SK-N-SH (cell line): ENCODE data around the gene PTDSS2. TPM values are rescaled to one million over a fixed set of nuclear protein-coding genes. Genes with fewer than 3 reads are reported as not detected.

Experiments
- CTCF ChIA-PET: fragments of 300-600, 350-600 bp; formaldehyde crosslinking; extraction: SDS; loops from one replicate; lab custom pipeline; 2021; lab: Yijun Ruan, JAX
- POLR2A ChIA-PET: fragments of 350-600 bp; sonication (Branson Sonifier 250); formaldehyde crosslinking; extraction: SDS; loops from one replicate; lab custom pipeline; 2020; ENCODE audit warnings: antibody characterized with exemption, inconsistent platforms; lab: Yijun Ruan, JAX
- DNase-seq: peaks from one replicate; pipeline ENCODE4 v3.0.0; 2012
- H2AFZ ChIP-seq: fragments of 200-600 bp; sonication (generic); 2 replicates; pipeline ENCODE4 v1.8.1; 2016; ENCODE audit warnings: antibody characterized with exemption, mild to moderate bottlenecking, low read depth
- H3F3A ChIP-seq: fragments of 200-600 bp; sonication (generic); replicated peaks from 2 replicates; pipeline ENCODE3; 2016; ENCODE audit warnings: antibody characterized with exemption, mild to moderate bottlenecking; ENCODE audit not compliant: insufficient read depth
- H3K27ac ChIP-seq, 2 experiments: fragments of 200-500 bp in 1 of 2; fragments of 200-600 bp in 1 of 2; sonication (Bioruptor generic) in 1 of 2; sonication (generic), shearing (Covaris generic) in 1 of 2; 2 replicates each; pipeline versions ENCODE4 v1.5.1 to v1.6.1; 2014 to 2016; ENCODE audit warnings: low read depth in 2 of 2, inconsistent platforms in 1 of 2, low read length in 1 of 2, mild to moderate bottlenecking in 1 of 2, mixed read lengths in 1 of 2
- H3K27me3 ChIP-seq: fragments of 200-600 bp; sonication (generic), shearing (Covaris generic); 2 replicates; pipeline ENCODE4 v1.6.1; 2016; ENCODE audit warnings: mixed run types; ENCODE audit not compliant: insufficient read depth
- H3K36me3 ChIP-seq, 2 experiments: fragments of 200-500 bp in 1 of 2; fragments of 200-600 bp in 1 of 2; sonication (Bioruptor generic) in 1 of 2; sonication (generic) in 1 of 2; replicated peaks in 1 of 2; 2 replicates each; pipeline versions ENCODE3 to v1.5.1; 2014 to 2016; ENCODE audit warnings: low read length in 1 of 2, mild to moderate bottlenecking in 1 of 2; ENCODE audit not compliant: insufficient read depth in 2 of 2, control insufficient read depth in 1 of 2
- H3K4me1 ChIP-seq, 2 experiments: fragments of 200-500 bp in 1 of 2; fragments of 200-600 bp in 1 of 2; sonication (Bioruptor generic) in 1 of 2; sonication (generic), shearing (Covaris generic) in 1 of 2; 2 replicates each; pipeline versions ENCODE4 v1.5.1 to v1.6.1; 2014 to 2016; ENCODE audit warnings: low read depth in 1 of 2, low read length in 1 of 2, mixed run types in 1 of 2; ENCODE audit not compliant: insufficient read depth in 2 of 2, control insufficient read depth in 1 of 2
- H3K4me2 ChIP-seq: fragments of 200-600 bp; sonication (generic), shearing (Covaris generic); 2 replicates; pipeline ENCODE4 v1.6.1; 2017; ENCODE audit warnings: mixed run types
- H3K4me3 ChIP-seq, 2 experiments: fragments of 200-500 bp in 1 of 2; fragments of 200-600 bp in 1 of 2; sonication (Bioruptor generic) in 1 of 2; sonication (generic), shearing (Covaris generic) in 1 of 2; 2 replicates each; pipeline versions ENCODE4 v1.5.1 to v1.8.1; 2014 to 2016; ENCODE audit warnings: low read depth in 2 of 2, inconsistent platforms in 1 of 2, low read length in 1 of 2, mild to moderate bottlenecking in 1 of 2, mixed read lengths in 1 of 2, moderate library complexity in 1 of 2
- H3K79me2 ChIP-seq: fragments of 200-600 bp; sonication (generic); 2 replicates; pipeline ENCODE4 v1.8.1; 2017; ENCODE audit warnings: mild to moderate bottlenecking; ENCODE audit not compliant: insufficient read depth
- H3K9ac ChIP-seq: fragments of 200-600 bp; sonication (generic); 2 replicates; pipeline ENCODE4 v1.6.1; 2017; ENCODE audit warnings: mixed run types
- H3K9me2 ChIP-seq: fragments of 200-600 bp; sonication (generic); 2 replicates; pipeline ENCODE4 v1.6.1; 2017; ENCODE audit warnings: mixed run types
- H3K9me3 ChIP-seq: fragments of 200-600 bp; sonication (generic); 2 replicates; pipeline ENCODE4 v1.6.1; 2017; ENCODE audit warnings: mixed run types, mild to moderate bottlenecking, moderate library complexity
- H4K20me1 ChIP-seq: fragments of 200-600 bp; sonication (generic); 2 replicates; pipeline ENCODE4 v1.6.1; 2017; ENCODE audit warnings: mild to moderate bottlenecking, mixed run types; ENCODE audit not compliant: insufficient read depth
- CHD2 ChIP-seq: fragments of 150-350 bp; IDR thresholded peaks from 2 replicates; pipeline ENCODE4 v1.6.1; 2018; ENCODE audit warnings: low read length; ENCODE audit not compliant: partially characterized antibody
- CTCF ChIP-seq: fragments of 200-600 bp; sonication (generic); IDR thresholded peaks from 2 replicates; pipeline ENCODE4 v1.6.1; 2017; ENCODE audit warnings: antibody characterized with exemption, mild to moderate bottlenecking, moderate library complexity
- ELF1 ChIP-seq: IDR thresholded peaks from 2 replicates; pipeline ENCODE4 v1.4.0; 2012
- EP300 ChIP-seq, 2 experiments: IDR thresholded peaks; 2 replicates each; pipeline versions ENCODE4 v1.4.0 to v1.6.1; 2012; ENCODE audit warnings: borderline replicate concordance in 1 of 2, low read depth in 1 of 2, low read length in 1 of 2
- FOXJ3 ChIP-seq: sonication (generic); formaldehyde crosslinking; IDR thresholded peaks from 2 replicates; pipeline ENCODE4 v1.5.1; 2020; ENCODE audit warnings: mild to moderate bottlenecking, missing genetic modification reagents
- FOXM1 ChIP-seq: IDR thresholded peaks from 2 replicates; pipeline ENCODE4 v1.4.0; 2012; ENCODE audit warnings: low read depth, mild to moderate bottlenecking
- GABPA ChIP-seq: IDR thresholded peaks from 2 replicates; pipeline ENCODE4 v1.4.0; 2012; ENCODE audit warnings: low read depth, mild to moderate bottlenecking
- MEF2A ChIP-seq: IDR thresholded peaks from 2 replicates; pipeline ENCODE4 v1.4.0; 2012; ENCODE audit warnings: low read depth, borderline replicate concordance
- MXI1 ChIP-seq: IDR thresholded peaks from 2 replicates; pipeline ENCODE4 v1.6.1; 2012; ENCODE audit warnings: mild to moderate bottlenecking, low read depth, low read length, improper control_type of control experiment
- NFIC ChIP-seq: IDR thresholded peaks from 2 replicates; pipeline ENCODE4 v1.4.0; 2012; ENCODE audit warnings: borderline replicate concordance
- NRF1 ChIP-seq: IDR thresholded peaks from 2 replicates; pipeline ENCODE4 v1.6.1; 2012; ENCODE audit warnings: low read depth, mild to moderate bottlenecking, low read length
- PBX3 ChIP-seq: IDR thresholded peaks from 2 replicates; pipeline ENCODE4; 2012
- POLR2AphosphoS5 ChIP-seq: IDR thresholded peaks from 2 replicates; pipeline ENCODE4 v1.6.1; 2012; ENCODE audit warnings: low read depth, low read length
- RAD21 ChIP-seq: IDR thresholded peaks from 2 replicates; pipeline ENCODE4 v1.6.1; 2012; ENCODE audit warnings: mild to moderate bottlenecking, low read length
- REST ChIP-seq: IDR thresholded peaks from 2 replicates; pipeline ENCODE4 v1.6.1; 2012; ENCODE audit warnings: mild to moderate bottlenecking, low read depth, low read length, moderate library complexity
- RXRA ChIP-seq: IDR thresholded peaks from 2 replicates; pipeline ENCODE4 v1.4.0; 2012; ENCODE audit warnings: low read depth, mild to moderate bottlenecking, borderline replicate concordance
- SIN3A ChIP-seq: IDR thresholded peaks from 2 replicates; pipeline ENCODE4 v1.6.1; 2012; ENCODE audit warnings: low read depth, mild to moderate bottlenecking, low read length, moderate library complexity, borderline replicate concordance
- TAF1 ChIP-seq: IDR thresholded peaks from 2 replicates; pipeline ENCODE4 v1.6.1; 2012; ENCODE audit warnings: low read depth, mild to moderate bottlenecking, low read length, moderate library complexity, borderline replicate concordance
- TCF12 ChIP-seq: IDR thresholded peaks from 2 replicates; pipeline ENCODE4 v1.4.0; 2012
- TEAD4 ChIP-seq: IDR thresholded peaks from 2 replicates; pipeline ENCODE4 v1.4.0; 2012; ENCODE audit warnings: mild to moderate bottlenecking, borderline replicate concordance; ENCODE audit not compliant: insufficient read depth
- YY1 ChIP-seq: IDR thresholded peaks from 2 replicates; pipeline ENCODE4 v1.4.0; 2012; ENCODE audit warnings: low read depth, mild to moderate bottlenecking
- WGBS: methylation state at CpG from one replicate; pipeline ENCODE4 v1.1.6; 2017; ENCODE audit warnings: low lambda C conversion rate; 5-methylcytosine and 5-hydroxymethylcytosine counted together
- polyA plus RNA-seq, 3 experiments: library from polyadenylated mRNA; depleted of rRNA; stranded (reverse); fragments of >200 nt; gene quantifications; 2 replicates each; pipeline ENCODE4 v1.2.3, GENCODE V29; 2012
- TF ChIP-seq, protein P1 (sequence below): IDR thresholded peaks from 2 replicates; pipeline ENCODE4 v1.4.0; 2012; ENCODE audit warnings: low read depth

The PTDSS2 gene
- polyA plus RNA-seq, 1 of the 3 experiments (the other 2 are of a cell fraction) = 28.6 TPM

DNA sequence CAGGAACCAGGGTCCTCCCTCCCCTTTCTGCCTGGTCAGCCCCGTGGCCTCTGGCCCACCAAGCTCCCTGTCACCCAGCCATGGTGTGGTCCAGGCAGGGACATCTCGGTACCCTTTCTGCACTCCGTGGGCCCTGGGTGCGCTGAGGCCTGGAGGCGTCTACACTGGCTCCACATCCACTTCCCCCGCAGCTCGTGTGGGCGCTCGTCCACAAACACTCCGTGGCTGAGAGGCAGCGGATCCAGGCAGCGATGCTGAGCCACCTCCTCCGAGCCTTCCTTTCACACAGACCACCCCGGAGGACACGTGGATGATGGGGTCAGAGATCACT, 40.8 kb downstream of the PTDSS2 start:
- Histone ChIP-seq H2AFZ (no peak overlapping the region), H3K9me3 (no peaks in the 10 kb centered on the region), H3K27me3 (no peaks in the 10 kb centered on the region), H3K4me1 (no peaks in the 10 kb centered on the region), H3K9me2 (no peaks in the 10 kb centered on the region), H3K4me2 (no peak overlapping the region), H3F3A (peaks cover 3% of the 10 kb centered on the region), H3K9ac (no peak overlapping the region), H4K20me1 (no peaks in the 10 kb centered on the region), H3K36me3 (peaks cover 0 to 39% of the 10 kb centered on the region in 2 experiments), H3K4me3 (no peak overlapping the region), H3K79me2 (peaks cover under 1% of the 10 kb centered on the region; the same call in 1 of the 2 replicates), H3K27ac (no peak overlapping the region)
- WGBS = 93% methylated on average over 3 of the region's 15 CpGs
- CTCF ChIA-PET = no interaction called here
- no peak for TF ChIP-seq POLR2AphosphoS5
- no peak for TF ChIP-seq PBX3
- no peak for TF ChIP-seq CHD2
- no peak for TF ChIP-seq TAF1
- no peak for TF ChIP-seq YY1
- TF ChIP-seq NRF1 = no peak
- TF ChIP-seq SIN3A = no peak
- DNase-seq = no peak
- POLR2A ChIA-PET = interaction anchor here (1.1 kb wide), 1 partner anchor 11 kb away, joined by 3 read pairs; no protein-coding TSS in a partner anchor

DNA sequence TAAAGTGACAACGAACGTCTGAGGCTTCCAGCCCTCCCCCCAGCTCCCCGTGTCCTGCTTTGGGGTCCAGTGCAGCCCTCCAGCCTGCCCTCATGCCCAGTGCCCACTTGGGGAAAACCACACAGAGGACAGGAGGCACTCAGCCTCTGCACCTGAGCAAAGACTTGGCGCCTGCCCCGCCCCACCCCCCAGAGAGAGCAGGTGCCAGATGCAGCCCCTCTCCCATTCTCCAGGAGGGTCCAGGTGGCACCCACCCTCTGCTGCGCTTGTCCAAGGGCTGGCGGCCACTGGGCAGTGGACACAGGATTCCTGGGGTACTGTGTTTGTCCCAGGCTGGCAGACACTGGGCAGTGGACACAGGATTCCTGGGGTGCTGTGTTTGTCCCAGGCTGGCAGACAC, 41.3 kb downstream of the PTDSS2 start:
- no peaks in the 10 kb centered on the region for H3K4me1 ChIP-seq
- H3K36me3 ChIP-seq = peaks cover under 1 to 39% of the 10 kb centered on the region in 2 experiments
- DNase-seq = no peak
- peaks cover 5% of the 10 kb centered on the region for H3F3A ChIP-seq
- 100% methylated on average over 2 of the region's 7 CpGs for WGBS
- H4K20me1 ChIP-seq = no peaks in the 10 kb centered on the region
- POLR2A ChIA-PET = no interaction called here
- H3K4me3 ChIP-seq = no peak overlapping the region
- no peaks in the 10 kb centered on the region for H3K9me3 ChIP-seq
- peaks cover 3% of the 10 kb centered on the region; the same call in 1 of the 2 replicates for H3K79me2 ChIP-seq
- no peaks in the 10 kb centered on the region for H3K9me2 ChIP-seq
- H3K27ac ChIP-seq = no peak overlapping the region
- no peak for TF ChIP-seq RXRA
- no peak for TF ChIP-seq REST
- TF ChIP-seq RAD21 = no peak
- no peak for TF ChIP-seq GABPA
- TF ChIP-seq CHD2 = no peak
- TF ChIP-seq, protein P1, sequence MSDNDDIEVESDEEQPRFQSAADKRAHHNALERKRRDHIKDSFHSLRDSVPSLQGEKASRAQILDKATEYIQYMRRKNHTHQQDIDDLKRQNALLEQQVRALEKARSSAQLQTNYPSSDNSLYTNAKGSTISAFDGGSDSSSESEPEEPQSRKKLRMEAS = no peak
- no peak for TF ChIP-seq FOXM1
- no peak for TF ChIP-seq TCF12
- no peak for TF ChIP-seq PBX3
- TF ChIP-seq MXI1 = no peak
- TF ChIP-seq ELF1 = no peak
- no peak for TF ChIP-seq EP300 (IDR thresholded peaks at IDR 0.05; ENCODE audit: borderline replicate concordance in 1 of 2, low read depth in 1 of 2, low read length in 1 of 2)
- TF ChIP-seq TEAD4 = no peak
- TF ChIP-seq MEF2A = no peak
- no peak for TF ChIP-seq NFIC
- TF ChIP-seq CTCF = no peak
- TF ChIP-seq POLR2AphosphoS5 = no peak
- no peak for TF ChIP-seq FOXJ3
- CTCF ChIA-PET = no interaction called here
- H3K4me2 ChIP-seq = no peak overlapping the region
- no peaks in the 10 kb centered on the region for H3K27me3 ChIP-seq
- H3K9ac ChIP-seq = no peak overlapping the region
- H2AFZ ChIP-seq = no peak overlapping the region
